Measurements from ENCODE around the gene IMMT.

IMMT gene

GRCh38 chr2:86195808-86196387, 636 bp upstream of the IMMT start:
- DNase-seq, result peak; percentile 11

- no peak for DNase-seq
Measured at GRCh38 chr2:86194751-86195054, 559 bp downstream of the IMMT start.

- DNase-seq, result peak; percentile 18
Measured at GRCh38 chr2:86193901-86194567, 1.2 kb downstream of the IMMT start.

GRCh38 chr2:86189782-86190416, 5.4 kb downstream of the IMMT start:
- DNase-seq, result no peak

GRCh38 chr2:86186431-86186830, 8.8 kb downstream of the IMMT start:
- DNase-seq, result no peak

GRCh38 chr2:86185517-86186212, 9.6 kb downstream of the IMMT start:
- no peak for DNase-seq

GRCh38 chr2:86176597-86176996, 18.7 kb downstream of the IMMT start:
- DNase-seq, result no peak

- no peak for DNase-seq
Measured at GRCh38 chr2:86175828-86176227, 19.4 kb downstream of the IMMT start.

- no peak for DNase-seq
Measured at GRCh38 chr2:86174445-86174844, 20.8 kb downstream of the IMMT start.

GRCh38 chr2:86172610-86173009, 22.7 kb downstream of the IMMT start:
- no peak for DNase-seq

- DNase-seq, result no peak
Measured at GRCh38 chr2:86171295-86171694, 24.0 kb downstream of the IMMT start.

GRCh38 chr2:86170449-86170848, 24.8 kb downstream of the IMMT start:
- DNase-seq, result no peak

GRCh38 chr2:86160156-86160952, 34.9 kb downstream of the IMMT start:
- DNase-seq, result no peak

- no peak for DNase-seq
Measured at GRCh38 chr2:86158286-86158685, 37.0 kb downstream of the IMMT start.

GRCh38 chr2:86157009-86157556, 38.2 kb downstream of the IMMT start:
- DNase-seq, result no peak

- no peak for DNase-seq
Measured at GRCh38 chr2:86150502-86150901, 44.8 kb downstream of the IMMT start.

GRCh38 chr2:86147793-86148192, 47.5 kb downstream of the IMMT start:
- DNase-seq, result no peak

GRCh38 chr2:86143926-86144685, 51.2 kb downstream of the IMMT start:
- no peak for DNase-seq

- DNase-seq, result no peak
Measured at GRCh38 chr2:86143307-86143706, 52.0 kb downstream of the IMMT start.

- no peak for DNase-seq
Measured at GRCh38 chr2:86142436-86143257, 52.6 kb downstream of the IMMT start.

- no peak for DNase-seq
Measured at GRCh38 chr2:86140969-86141392, 54.3 kb downstream of the IMMT start.

Data from RPMI8226 (cell line).